ENCODE measurements around the gene TMC6. TPM values are rescaled to one million over a fixed set of nuclear protein-coding genes. Genes with fewer than 3 reads are reported as not detected.

TMC6 gene
- total RNA-seq, 2 donors from 2014 or later = 36.1 to 65.2 TPM

- DNase-seq (ENCODE audit: low spot score) = no peak
- 94% methylated on average over 16 of the region's 16 CpGs for WGBS
- H3K4me1 ChIP-seq (replicated peaks) = peaks cover 5% of the 10 kb centered on the region
- H3K36me3 ChIP-seq = no peaks in the 10 kb centered on the region
- H3K4me3 ChIP-seq = no peak overlapping the region
- TF ChIP-seq POLR2AphosphoS5 (IDR thresholded peaks at IDR 0.05) = no peak
- no peaks in the 10 kb centered on the region for H3K9me3 ChIP-seq
- H3K27ac ChIP-seq = no peak overlapping the region
- intact Hi-C loops (cut with DNase I) = no loop called here
- no peaks in the 10 kb centered on the region for H3K27me3 ChIP-seq (replicated peaks; ENCODE audit: insufficient read depth)
Observed at GRCh38 chr17:78164748-78165607, 36.4 kb upstream of the TMC6 start.

- intact Hi-C loops (cut with DNase I) = no loop called here
- WGBS = 55% methylated on average over 15 of the region's 22 CpGs
- DNase-seq (ENCODE audit: low spot score) = peak; percentile 58
Observed at GRCh38 chr17:78163881-78164747, 35.6 kb upstream of the TMC6 start.

GRCh38 chr17:78159575-78160158 lies 31.1 kb upstream of the TMC6 start:
- peak overlapping the region; percentile 6 to 49 for H3K27ac ChIP-seq
- no peak overlapping the region for H3K4me3 ChIP-seq
- 40% methylated on average over 10 of the region's 10 CpGs for WGBS
- no peaks in the 10 kb centered on the region for H3K36me3 ChIP-seq
- intact Hi-C loops (cut with DNase I) = no loop called here
- peak; percentile 68 for DNase-seq (ENCODE audit: low spot score)
- TF ChIP-seq POLR2A (IDR thresholded peaks at IDR 0.05) = no peak
- TF ChIP-seq POLR2AphosphoS5 (IDR thresholded peaks at IDR 0.05) = peak; percentile 85
- peaks cover 5% of the 10 kb centered on the region for H3K4me1 ChIP-seq (replicated peaks)
- H3K9me3 ChIP-seq = no peaks in the 10 kb centered on the region
- H3K27me3 ChIP-seq (replicated peaks; ENCODE audit: insufficient read depth) = no peaks in the 10 kb centered on the region

More at GRCh38 chr17:78163881-78164747, 35.6 kb upstream of the TMC6 start:
- Histone ChIP-seq H3K4me3 (no peak overlapping the region), H3K27ac (no peak overlapping the region), H3K4me1 (replicated peaks) (peaks cover 5% of the 10 kb centered on the region), H3K27me3 (replicated peaks; ENCODE audit: insufficient read depth) (no peaks in the 10 kb centered on the region), H3K9me3 (no peaks in the 10 kb centered on the region), H3K36me3 (no peaks in the 10 kb centered on the region)
- TF ChIP-seq POLR2AphosphoS5 (IDR thresholded peaks at IDR 0.05) = no peak
- TF ChIP-seq, protein P1, sequence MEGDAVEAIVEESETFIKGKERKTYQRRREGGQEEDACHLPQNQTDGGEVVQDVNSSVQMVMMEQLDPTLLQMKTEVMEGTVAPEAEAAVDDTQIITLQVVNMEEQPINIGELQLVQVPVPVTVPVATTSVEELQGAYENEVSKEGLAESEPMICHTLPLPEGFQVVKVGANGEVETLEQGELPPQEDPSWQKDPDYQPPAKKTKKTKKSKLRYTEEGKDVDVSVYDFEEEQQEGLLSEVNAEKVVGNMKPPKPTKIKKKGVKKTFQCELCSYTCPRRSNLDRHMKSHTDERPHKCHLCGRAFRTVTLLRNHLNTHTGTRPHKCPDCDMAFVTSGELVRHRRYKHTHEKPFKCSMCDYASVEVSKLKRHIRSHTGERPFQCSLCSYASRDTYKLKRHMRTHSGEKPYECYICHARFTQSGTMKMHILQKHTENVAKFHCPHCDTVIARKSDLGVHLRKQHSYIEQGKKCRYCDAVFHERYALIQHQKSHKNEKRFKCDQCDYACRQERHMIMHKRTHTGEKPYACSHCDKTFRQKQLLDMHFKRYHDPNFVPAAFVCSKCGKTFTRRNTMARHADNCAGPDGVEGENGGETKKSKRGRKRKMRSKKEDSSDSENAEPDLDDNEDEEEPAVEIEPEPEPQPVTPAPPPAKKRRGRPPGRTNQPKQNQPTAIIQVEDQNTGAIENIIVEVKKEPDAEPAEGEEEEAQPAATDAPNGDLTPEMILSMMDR (IDR thresholded peaks at IDR 0.05) = no peak
- no peak for TF ChIP-seq POLR2A (IDR thresholded peaks at IDR 0.05)

DNA sequence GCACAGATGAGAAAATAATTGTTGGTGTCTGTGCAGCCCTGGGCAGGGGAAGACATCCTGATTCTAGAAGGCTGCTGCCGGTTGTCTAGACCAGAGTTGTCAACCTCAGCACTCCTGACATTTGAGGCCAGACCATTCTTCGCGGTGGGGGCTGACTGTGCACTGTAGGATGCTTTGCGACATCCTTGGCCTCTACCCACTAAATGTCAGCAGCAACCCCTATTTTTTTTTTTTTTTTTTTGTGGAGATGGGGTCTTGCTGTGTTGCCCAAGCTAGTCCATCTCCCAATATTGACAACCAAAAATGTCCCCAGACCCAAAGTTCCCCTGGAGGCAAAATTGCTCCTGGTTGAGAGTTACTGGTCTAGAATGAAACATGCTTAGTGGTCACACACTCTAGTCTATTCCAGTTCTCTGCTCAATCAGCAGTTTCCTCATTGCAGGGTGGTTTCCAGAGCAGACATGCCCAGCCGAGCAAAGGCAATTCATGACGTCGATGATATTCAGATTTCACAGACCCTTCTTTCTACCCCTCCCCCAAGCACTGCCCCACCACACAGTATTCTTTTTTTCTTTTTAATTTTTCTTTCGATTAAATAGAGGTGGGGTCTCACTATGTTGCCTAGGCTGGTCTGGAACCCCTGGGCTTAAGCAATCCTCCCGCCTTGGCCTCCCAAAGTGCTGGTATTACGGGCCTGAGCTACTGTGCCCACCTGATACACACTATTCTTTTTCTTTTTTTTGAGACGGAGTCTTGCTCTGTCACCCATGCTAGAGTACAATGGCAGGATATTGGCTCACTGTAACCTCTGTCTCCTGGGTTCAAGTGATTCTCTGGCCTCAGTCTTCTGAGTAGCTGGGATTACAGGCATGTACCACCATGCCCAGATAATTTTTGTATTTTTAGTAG lies 26.6 kb upstream of the TMC6 start:
- no peaks in the 10 kb centered on the region for H3K36me3 ChIP-seq
- 78% methylated on average over 11 of the region's 11 CpGs for WGBS
- no peak for DNase-seq (ENCODE audit: low spot score)
- TF ChIP-seq POLR2AphosphoS5 (IDR thresholded peaks at IDR 0.05) (no peak), POLR2A (IDR thresholded peaks at IDR 0.05) (no peak)
- TF ChIP-seq, protein P1 (IDR thresholded peaks at IDR 0.05) = no peak
- H3K4me3 ChIP-seq = no peak overlapping the region
- no peak overlapping the region for H3K27ac ChIP-seq
- H3K4me1 ChIP-seq (replicated peaks) = no peaks in the 10 kb centered on the region
- H3K27me3 ChIP-seq (replicated peaks; ENCODE audit: insufficient read depth) = no peaks in the 10 kb centered on the region
- no peaks in the 10 kb centered on the region for H3K9me3 ChIP-seq
- intact Hi-C loops (cut with DNase I) = no loop called here

DNA sequence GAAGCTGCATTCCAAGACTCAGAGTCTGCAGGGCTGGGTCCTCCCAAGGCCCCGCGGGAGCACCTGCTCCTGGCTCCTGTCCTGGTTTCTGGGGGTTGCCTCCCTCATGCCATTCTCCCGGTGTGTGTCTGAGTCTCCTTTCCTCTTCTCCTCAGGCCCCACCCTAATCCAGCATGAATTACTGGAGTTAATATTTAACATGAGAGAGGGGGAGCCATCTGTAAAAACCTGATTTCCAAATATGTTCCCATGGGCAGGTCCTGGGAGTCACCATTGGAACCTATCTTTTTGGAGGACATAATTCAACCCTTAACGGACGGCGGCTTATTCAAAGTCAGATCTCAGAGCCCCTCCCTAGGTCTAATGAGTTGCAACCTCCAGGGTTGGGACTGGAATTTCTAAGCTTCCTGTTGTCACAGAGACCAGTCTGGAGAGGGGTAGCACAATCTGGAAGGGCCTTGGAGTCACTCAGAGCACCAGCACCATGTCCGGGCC lies 23.0 kb upstream of the TMC6 start:
- no peaks in the 10 kb centered on the region for H3K4me1 ChIP-seq (replicated peaks)
- no peak overlapping the region for H3K4me3 ChIP-seq
- no peaks in the 10 kb centered on the region for H3K36me3 ChIP-seq
- WGBS = 31% methylated on average over 7 of the region's 7 CpGs
- intact Hi-C loops (cut with DNase I) = no loop called here
- DNase-seq (ENCODE audit: low spot score) = peak; percentile 60
- no peaks in the 10 kb centered on the region for H3K9me3 ChIP-seq
- H3K27me3 ChIP-seq (replicated peaks; ENCODE audit: insufficient read depth) = no peaks in the 10 kb centered on the region
- TF ChIP-seq POLR2AphosphoS5 (IDR thresholded peaks at IDR 0.05) (peak; percentile 43), POLR2A (IDR thresholded peaks at IDR 0.05) (no peak)
- TF ChIP-seq, protein P1 (IDR thresholded peaks at IDR 0.05) = no peak
- H3K27ac ChIP-seq = no peak overlapping the region
